Progenitor cell of endocrine pancreas (in vitro differentiated cells): ENCODE data around the gene IGSF23. TPM values are rescaled to one million over a fixed set of nuclear protein-coding genes. Genes with fewer than 3 reads are reported as not detected.

Experiments
- DNase-seq: peaks from one replicate; pipeline ENCODE4 v3.0.0; 2021; ENCODE audit warnings: low spot score; ENCODE audit not compliant: unreplicated experiment
- H3K27ac Mint-ChIP-seq: 2 replicates; pipeline ENCODE4 v1.8.0; 2021; ENCODE audit warnings: mild to moderate bottlenecking, moderate library complexity, mixed read lengths
- H3K27me3 Mint-ChIP-seq: 2 replicates; pipeline ENCODE4 v1.8.0; 2021; ENCODE audit warnings: mixed read lengths
- H3K36me3 Mint-ChIP-seq: 2 replicates; pipeline ENCODE4 v1.8.0; 2022; ENCODE audit warnings: mixed read lengths; ENCODE audit not compliant: insufficient read depth
- H3K4me1 Mint-ChIP-seq: 2 replicates; pipeline ENCODE4 v1.8.0; 2021; ENCODE audit warnings: low read depth, mixed read lengths
- H3K4me3 Mint-ChIP-seq: 2 replicates; pipeline ENCODE4 v1.8.0; 2021; ENCODE audit warnings: low read depth, mild to moderate bottlenecking, moderate library complexity, mixed read lengths
- H3K9me3 Mint-ChIP-seq: 2 replicates; pipeline ENCODE4 v1.8.0; 2021; ENCODE audit warnings: low read depth, mixed read lengths
- total RNA-seq: library from RNA; stranded (reverse); gene quantifications from 2 replicates; pipeline ENCODE4 v1.2.1, GENCODE V29; 2021
- TF ChIP-seq, protein P1 (sequence below): fragments of 200-600 bp; sonication (generic); IDR thresholded peaks from one replicate; pipeline ENCODE4 v1.5.0; 2021; ENCODE audit warnings: antibody characterized with exemption, mild to moderate bottlenecking; ENCODE audit not compliant: unreplicated experiment

Gene IGSF23
- total RNA-seq, 1 donor from 2014 or later: 0.67 TPM

DNA sequence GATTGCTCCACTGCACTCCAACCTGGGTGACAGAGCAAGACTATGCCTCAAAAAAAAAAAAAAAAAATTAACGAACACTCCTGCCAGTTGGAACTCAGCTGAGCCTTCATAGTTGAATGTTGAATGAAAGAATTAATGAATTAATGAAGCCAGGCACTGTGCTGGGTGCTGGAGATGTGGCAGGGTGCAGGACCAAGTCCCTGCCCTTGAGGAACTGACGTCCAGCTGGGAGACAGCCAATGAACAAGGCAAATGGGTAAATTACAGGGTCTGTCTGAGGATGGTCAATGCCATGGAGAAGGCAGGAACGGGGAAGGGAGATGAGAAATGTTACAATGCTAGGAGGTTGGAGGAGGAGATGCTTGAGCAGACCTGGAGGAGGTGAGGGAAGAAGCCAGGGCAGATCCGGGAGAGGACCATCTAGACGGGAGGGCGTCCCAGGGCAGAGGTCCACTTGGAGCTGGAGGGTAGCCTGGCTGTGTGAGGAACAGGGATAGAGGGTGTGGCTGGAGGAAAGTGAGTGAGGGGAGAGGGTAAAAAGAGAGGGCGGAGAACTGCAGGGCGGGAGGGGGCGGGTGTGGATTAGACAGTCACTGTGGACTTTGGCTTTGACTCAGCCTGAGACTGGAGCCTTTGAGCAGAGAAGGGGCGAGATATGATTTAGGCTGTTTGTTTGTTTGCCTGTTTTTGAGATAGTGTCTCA, 16.8 kb upstream of the IGSF23 start:
- TF ChIP-seq, protein P1, sequence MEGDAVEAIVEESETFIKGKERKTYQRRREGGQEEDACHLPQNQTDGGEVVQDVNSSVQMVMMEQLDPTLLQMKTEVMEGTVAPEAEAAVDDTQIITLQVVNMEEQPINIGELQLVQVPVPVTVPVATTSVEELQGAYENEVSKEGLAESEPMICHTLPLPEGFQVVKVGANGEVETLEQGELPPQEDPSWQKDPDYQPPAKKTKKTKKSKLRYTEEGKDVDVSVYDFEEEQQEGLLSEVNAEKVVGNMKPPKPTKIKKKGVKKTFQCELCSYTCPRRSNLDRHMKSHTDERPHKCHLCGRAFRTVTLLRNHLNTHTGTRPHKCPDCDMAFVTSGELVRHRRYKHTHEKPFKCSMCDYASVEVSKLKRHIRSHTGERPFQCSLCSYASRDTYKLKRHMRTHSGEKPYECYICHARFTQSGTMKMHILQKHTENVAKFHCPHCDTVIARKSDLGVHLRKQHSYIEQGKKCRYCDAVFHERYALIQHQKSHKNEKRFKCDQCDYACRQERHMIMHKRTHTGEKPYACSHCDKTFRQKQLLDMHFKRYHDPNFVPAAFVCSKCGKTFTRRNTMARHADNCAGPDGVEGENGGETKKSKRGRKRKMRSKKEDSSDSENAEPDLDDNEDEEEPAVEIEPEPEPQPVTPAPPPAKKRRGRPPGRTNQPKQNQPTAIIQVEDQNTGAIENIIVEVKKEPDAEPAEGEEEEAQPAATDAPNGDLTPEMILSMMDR: no peak
- Mint-ChIP-seq H3K9me3 (peaks cover 4% of the 10 kb centered on the region), H3K27me3 (no peaks in the 10 kb centered on the region), H3K27ac (peak overlapping the region; percentile 39), H3K4me1 (peaks cover 35% of the 10 kb centered on the region), H3K36me3 (no peaks in the 10 kb centered on the region), H3K4me3 (no peak overlapping the region)
- DNase-seq: no peak

DNA sequence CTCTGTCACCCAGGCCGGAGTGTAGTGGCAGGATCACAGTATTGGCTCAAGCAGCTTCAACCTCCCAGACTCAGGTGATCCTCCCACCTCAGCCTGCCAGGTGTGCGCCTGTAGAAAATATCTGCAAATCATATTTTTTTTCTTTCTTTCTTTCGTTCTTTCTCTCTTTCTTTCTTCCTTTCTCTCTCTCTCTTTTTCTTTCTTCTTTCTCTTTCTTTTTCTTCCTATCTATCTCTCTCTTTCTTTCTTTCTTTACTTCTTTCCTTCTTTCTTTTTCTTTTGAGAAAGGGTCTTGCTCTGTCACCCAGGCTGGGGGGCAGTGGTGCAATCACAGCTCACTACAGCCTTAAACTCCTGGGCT, 16.3 kb upstream of the IGSF23 start:
- Mint-ChIP-seq H3K4me1 (peaks cover 36% of the 10 kb centered on the region), H3K36me3 (no peaks in the 10 kb centered on the region), H3K27me3 (no peaks in the 10 kb centered on the region), H3K9me3 (peaks cover 2% of the 10 kb centered on the region), H3K27ac (peak overlapping the region; percentile 39), H3K4me3 (no peak overlapping the region)
- TF ChIP-seq, protein P1: no peak
- no peak for DNase-seq

DNA sequence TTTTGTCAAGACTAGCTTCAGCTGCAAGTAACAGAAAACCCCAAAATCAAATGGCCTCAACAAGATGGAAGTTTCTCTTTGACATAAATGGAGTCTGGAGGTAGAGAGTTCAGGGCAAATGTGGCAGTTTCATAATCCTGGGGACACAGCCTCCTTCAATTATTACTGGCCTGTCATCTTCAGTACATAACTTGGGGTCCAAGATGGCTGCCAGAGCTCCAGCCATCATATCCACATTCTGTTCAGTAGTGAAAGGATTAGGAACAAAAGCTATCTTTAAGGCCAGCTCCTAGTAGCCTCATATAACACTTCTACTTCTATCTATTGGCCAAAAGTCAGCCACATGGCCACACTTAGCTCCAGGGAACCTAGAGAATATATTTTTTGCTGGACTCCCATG, 15.0 kb upstream of the IGSF23 start:
- Mint-ChIP-seq H3K4me3 (no peak overlapping the region), H3K36me3 (no peaks in the 10 kb centered on the region), H3K9me3 (no peaks in the 10 kb centered on the region), H3K27ac (no peak overlapping the region), H3K27me3 (no peaks in the 10 kb centered on the region), H3K4me1 (peaks cover 40% of the 10 kb centered on the region)
- DNase-seq: no peak
- TF ChIP-seq, protein P1: no peak

DNA sequence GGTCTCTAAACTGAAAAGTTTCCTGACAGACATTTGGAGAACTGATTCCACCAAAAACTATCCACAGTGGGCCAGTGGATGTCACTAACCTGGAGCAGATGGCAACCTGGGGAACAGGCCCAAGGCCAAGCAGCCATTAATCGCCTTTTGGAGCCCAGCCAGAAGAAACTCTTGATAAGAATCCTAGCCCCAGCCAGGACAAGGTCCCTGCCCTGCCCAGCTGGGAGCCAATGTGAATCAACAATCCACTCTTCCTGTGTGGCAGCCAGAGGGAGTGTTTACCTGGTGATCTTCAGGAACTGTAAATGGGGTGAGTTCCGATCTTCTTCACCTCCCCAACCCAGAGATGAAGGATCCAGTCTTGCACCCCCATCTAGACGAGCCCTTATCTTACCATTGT, 14.5 kb upstream of the IGSF23 start:
- DNase-seq: no peak
- Mint-ChIP-seq H3K27me3 (no peaks in the 10 kb centered on the region), H3K36me3 (no peaks in the 10 kb centered on the region), H3K9me3 (no peaks in the 10 kb centered on the region), H3K4me3 (no peak overlapping the region), H3K4me1 (peaks cover 41% of the 10 kb centered on the region), H3K27ac (no peak overlapping the region)
- TF ChIP-seq, protein P1: no peak

DNA sequence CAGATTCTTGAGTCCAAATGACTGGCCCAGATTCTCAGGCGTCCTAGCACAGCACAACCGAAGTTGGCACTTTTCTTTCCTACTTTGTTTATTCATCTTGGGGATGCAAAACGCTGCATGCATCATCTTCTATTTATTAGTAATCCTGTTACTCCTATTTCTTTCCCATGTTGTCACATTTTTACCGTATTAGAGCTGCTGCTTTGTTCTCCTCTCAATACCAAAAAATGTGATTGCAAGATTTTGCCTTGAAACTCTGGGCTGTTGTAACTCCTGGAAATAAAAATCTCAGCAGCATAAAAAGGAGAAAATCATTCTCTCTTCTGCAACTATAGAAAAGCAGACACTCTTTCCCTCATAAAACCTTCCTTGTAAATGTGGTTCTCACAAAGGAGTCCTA, 12.9 kb upstream of the IGSF23 start:
- no peaks in the 10 kb centered on the region for H3K36me3 Mint-ChIP-seq
- no peaks in the 10 kb centered on the region for H3K9me3 Mint-ChIP-seq
- DNase-seq: no peak
- TF ChIP-seq, protein P1: no peak
- peaks cover 44% of the 10 kb centered on the region for H3K4me1 Mint-ChIP-seq
- H3K4me3 Mint-ChIP-seq: no peak overlapping the region
- no peaks in the 10 kb centered on the region for H3K27me3 Mint-ChIP-seq
- no peak overlapping the region for H3K27ac Mint-ChIP-seq
